ENCODE results near the gene LRRC72. TPM values are rescaled to one million over a fixed set of nuclear protein-coding genes. Genes with fewer than 3 reads are reported as not detected.
"Not testable (repeated sequence)": the region's sequence is repeated elsewhere in the genome, so short reads cannot be mapped to it uniquely, and the experiment has no call there.

LRRC72 gene
- total RNA-seq, 2 donors from 2014 or later, result not detected

DNA sequence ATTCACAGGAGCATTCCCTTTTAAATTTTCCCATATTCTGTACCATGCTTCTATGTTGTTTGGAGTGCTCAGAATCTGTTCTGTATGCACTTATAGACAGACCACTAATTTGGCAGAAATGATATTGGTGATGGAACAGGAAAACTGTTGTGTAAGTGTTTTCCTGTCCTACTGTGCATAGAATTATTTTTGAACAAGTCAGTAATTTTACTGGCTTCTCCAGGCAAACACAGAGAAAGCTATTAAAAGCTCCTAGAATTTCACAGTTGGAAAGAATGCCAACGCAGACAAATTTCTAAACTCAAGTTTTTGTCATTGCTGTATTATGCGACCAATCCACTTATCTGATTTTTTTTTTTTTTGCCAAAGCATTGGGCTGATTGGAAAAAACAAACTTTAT, 63.3 kb downstream of the LRRC72 start:
- H3K9me3 ChIP-seq, result no peaks in the 10 kb centered on the region
- intact Hi-C loops (cut with DNase I), result no loop called here
- TF ChIP-seq POLR2A (IDR thresholded peaks at IDR 0.05) (no peak), POLR2AphosphoS5 (IDR thresholded peaks at IDR 0.05) (no peak)
- TF ChIP-seq, protein P1, sequence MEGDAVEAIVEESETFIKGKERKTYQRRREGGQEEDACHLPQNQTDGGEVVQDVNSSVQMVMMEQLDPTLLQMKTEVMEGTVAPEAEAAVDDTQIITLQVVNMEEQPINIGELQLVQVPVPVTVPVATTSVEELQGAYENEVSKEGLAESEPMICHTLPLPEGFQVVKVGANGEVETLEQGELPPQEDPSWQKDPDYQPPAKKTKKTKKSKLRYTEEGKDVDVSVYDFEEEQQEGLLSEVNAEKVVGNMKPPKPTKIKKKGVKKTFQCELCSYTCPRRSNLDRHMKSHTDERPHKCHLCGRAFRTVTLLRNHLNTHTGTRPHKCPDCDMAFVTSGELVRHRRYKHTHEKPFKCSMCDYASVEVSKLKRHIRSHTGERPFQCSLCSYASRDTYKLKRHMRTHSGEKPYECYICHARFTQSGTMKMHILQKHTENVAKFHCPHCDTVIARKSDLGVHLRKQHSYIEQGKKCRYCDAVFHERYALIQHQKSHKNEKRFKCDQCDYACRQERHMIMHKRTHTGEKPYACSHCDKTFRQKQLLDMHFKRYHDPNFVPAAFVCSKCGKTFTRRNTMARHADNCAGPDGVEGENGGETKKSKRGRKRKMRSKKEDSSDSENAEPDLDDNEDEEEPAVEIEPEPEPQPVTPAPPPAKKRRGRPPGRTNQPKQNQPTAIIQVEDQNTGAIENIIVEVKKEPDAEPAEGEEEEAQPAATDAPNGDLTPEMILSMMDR (IDR thresholded peaks at IDR 0.05), result no peak
- H3K27ac ChIP-seq, result no peak overlapping the region
- 32% methylated on average over 2 of the region's 2 CpGs for WGBS
- H3K36me3 ChIP-seq, result no peaks in the 10 kb centered on the region
- DNase-seq (ENCODE audit: low spot score), result no peak
- H3K4me3 ChIP-seq, result no peak overlapping the region
- H3K27me3 ChIP-seq (replicated peaks; ENCODE audit: insufficient read depth), result no peaks in the 10 kb centered on the region
- H3K4me1 ChIP-seq (replicated peaks), result no peaks in the 10 kb centered on the region

DNA sequence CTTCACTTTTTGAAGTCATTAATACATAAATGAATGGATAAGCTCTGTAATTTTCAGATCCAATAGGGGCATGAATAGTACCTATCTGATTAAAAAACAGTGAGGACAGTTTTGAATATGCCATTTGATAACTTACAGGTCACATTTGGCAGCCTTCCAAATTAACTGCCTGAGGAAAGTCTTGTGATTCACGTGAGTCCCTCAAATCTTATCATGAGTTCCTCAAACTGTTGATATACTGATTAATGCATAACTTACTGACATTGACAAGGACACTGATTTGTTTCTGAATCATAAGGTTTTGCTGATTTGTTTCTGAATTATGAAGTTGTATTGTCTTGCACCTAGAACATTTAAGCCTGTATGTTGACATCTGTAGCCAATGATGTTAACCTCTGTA, 63.8 kb downstream of the LRRC72 start:
- no peaks in the 10 kb centered on the region for H3K27me3 ChIP-seq (replicated peaks; ENCODE audit: insufficient read depth)
- TF ChIP-seq POLR2AphosphoS5 (IDR thresholded peaks at IDR 0.05) (no peak), POLR2A (IDR thresholded peaks at IDR 0.05) (no peak)
- TF ChIP-seq, protein P1 (IDR thresholded peaks at IDR 0.05), result no peak
- no peaks in the 10 kb centered on the region for H3K4me1 ChIP-seq (replicated peaks)
- no peaks in the 10 kb centered on the region for H3K9me3 ChIP-seq
- no peak overlapping the region for H3K4me3 ChIP-seq
- 38% methylated on average over 1 of the region's 1 CpG for WGBS
- H3K27ac ChIP-seq, result no peak overlapping the region
- intact Hi-C loops (cut with DNase I), result no loop called here
- H3K36me3 ChIP-seq, result no peaks in the 10 kb centered on the region
- DNase-seq (ENCODE audit: low spot score), result no peak

DNA sequence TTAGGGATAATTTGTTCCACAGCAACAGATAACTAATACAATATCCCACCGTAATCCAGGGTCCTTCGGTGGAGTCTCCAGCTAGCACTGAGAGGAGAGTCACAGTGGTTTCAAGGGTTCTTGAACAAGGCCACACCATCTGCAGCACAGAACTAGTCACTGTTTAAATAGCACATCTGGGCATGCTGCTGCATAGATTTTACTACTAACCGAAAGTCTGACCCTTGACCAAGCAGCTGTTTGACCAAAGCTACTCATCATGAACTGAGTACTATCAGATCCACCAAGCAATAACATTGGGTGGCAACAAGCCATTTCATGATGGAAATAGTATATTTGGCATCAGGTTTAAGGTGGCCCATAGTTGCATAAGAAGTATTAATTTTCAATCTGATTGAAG, 65.8 kb downstream of the LRRC72 start:
- TF ChIP-seq, protein P1 (IDR thresholded peaks at IDR 0.05), result no peak
- TF ChIP-seq POLR2AphosphoS5 (IDR thresholded peaks at IDR 0.05) (no peak), POLR2A (IDR thresholded peaks at IDR 0.05) (no peak)

DNA sequence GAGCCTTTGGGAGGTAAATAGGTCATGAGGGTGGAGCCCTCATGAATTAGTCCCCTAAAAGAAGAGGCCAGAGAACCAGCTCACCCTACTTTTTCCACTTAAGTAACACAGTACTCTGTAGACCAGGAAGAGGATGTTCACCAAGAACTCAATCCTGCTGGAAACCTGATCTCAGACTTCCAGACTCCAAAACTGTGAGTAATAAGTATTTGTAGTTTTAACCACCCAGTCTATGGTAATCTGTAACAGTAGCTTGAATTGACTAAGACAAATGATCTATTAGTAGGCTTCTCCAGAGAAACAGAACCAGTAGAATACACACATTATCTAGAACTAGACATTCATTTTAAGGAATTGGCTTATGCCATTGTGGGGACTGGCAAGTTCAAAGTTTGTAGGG, 67.4 kb downstream of the LRRC72 start:
- no peaks in the 10 kb centered on the region for H3K4me1 ChIP-seq (replicated peaks)
- no peaks in the 10 kb centered on the region for H3K27me3 ChIP-seq (replicated peaks; ENCODE audit: insufficient read depth)
- no peak for DNase-seq (ENCODE audit: low spot score)
- TF ChIP-seq POLR2AphosphoS5 (IDR thresholded peaks at IDR 0.05) (no peak), POLR2A (IDR thresholded peaks at IDR 0.05) (no peak)
- TF ChIP-seq, protein P1 (IDR thresholded peaks at IDR 0.05), result no peak
- no peaks in the 10 kb centered on the region for H3K9me3 ChIP-seq
- intact Hi-C loops (cut with DNase I), result no loop called here
- no peaks in the 10 kb centered on the region for H3K36me3 ChIP-seq
- H3K4me3 ChIP-seq, result no peak overlapping the region
- no peak overlapping the region for H3K27ac ChIP-seq

More for the DNA sequence above, 65.8 kb downstream of the LRRC72 start:
- no peaks in the 10 kb centered on the region for H3K4me1 ChIP-seq (replicated peaks)
- WGBS, result 96% methylated on average over 3 of the region's 3 CpGs
- no peaks in the 10 kb centered on the region for H3K27me3 ChIP-seq (replicated peaks; ENCODE audit: insufficient read depth)
- H3K4me3 ChIP-seq, result no peak overlapping the region
- H3K36me3 ChIP-seq, result no peaks in the 10 kb centered on the region
- no peak overlapping the region for H3K27ac ChIP-seq
- no peak for DNase-seq (ENCODE audit: low spot score)
- intact Hi-C loops (cut with DNase I), result no loop called here
- no peaks in the 10 kb centered on the region for H3K9me3 ChIP-seq

DNA sequence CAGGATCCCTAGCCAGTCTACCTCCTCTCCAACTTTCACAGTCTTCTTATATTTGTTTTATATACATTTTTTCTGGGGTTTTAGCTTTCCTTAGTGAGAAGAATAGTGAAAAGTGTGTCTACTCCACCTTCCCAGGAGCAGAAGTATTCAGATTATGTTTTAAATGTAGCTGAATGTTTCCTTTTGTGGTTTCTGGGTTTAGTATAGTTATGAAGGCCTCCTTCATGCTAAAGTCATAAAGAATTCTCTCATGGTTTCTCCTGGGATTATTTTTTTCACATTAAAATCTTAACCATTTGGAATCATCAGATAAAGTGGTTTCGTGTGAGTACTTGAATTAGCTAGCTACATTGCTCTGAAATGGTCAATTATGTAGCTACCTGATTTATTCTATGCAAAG, 68.1 kb downstream of the LRRC72 start:
- 83% methylated on average over 1 of the region's 1 CpG for WGBS
- H3K36me3 ChIP-seq, result no peaks in the 10 kb centered on the region
- intact Hi-C loops (cut with DNase I), result no loop called here
- H3K27ac ChIP-seq, result no peak overlapping the region
- no peak for DNase-seq (ENCODE audit: low spot score)
- H3K9me3 ChIP-seq, result no peaks in the 10 kb centered on the region
- no peak overlapping the region for H3K4me3 ChIP-seq
- TF ChIP-seq, protein P1 (IDR thresholded peaks at IDR 0.05), result no peak
- TF ChIP-seq POLR2A (IDR thresholded peaks at IDR 0.05) (no peak), POLR2AphosphoS5 (IDR thresholded peaks at IDR 0.05) (no peak)
- no peaks in the 10 kb centered on the region for H3K4me1 ChIP-seq (replicated peaks)
- H3K27me3 ChIP-seq (replicated peaks; ENCODE audit: insufficient read depth), result no peaks in the 10 kb centered on the region

DNA sequence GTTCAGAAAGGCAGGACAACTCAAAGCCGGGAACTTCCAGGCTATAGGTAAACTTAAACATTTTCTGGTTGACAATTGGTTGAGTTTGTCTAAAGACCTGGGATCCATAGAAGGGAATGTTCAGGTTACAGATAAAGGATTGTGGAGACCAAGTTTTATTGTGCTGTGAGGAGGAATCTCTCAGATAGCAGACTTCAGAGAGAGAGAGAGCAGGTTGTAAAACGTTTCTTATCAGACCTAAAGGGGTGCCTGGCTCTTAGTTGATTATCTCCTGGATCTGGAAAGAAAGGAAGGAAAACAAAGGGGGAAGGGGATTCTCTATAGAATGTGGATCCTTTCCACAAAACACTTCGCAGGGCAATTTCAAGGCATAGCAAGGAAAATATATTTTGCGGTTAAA, 69.0 kb downstream of the LRRC72 start:
- H3K27ac ChIP-seq; DNase-seq (ENCODE audit: low spot score); H3K4me3 ChIP-seq; H3K9me3 ChIP-seq; H3K27me3 ChIP-seq (replicated peaks; ENCODE audit: insufficient read depth); intact Hi-C loops (cut with DNase I); H3K36me3 ChIP-seq; H3K4me1 ChIP-seq (replicated peaks): not testable (repeated sequence)
- 65% methylated on average over 4 of the region's 4 CpGs for WGBS

Data from prostate gland (tissue), 2 donors.